ENCODE data around the gene ANKRD6.

ANKRD6 gene

DNA sequence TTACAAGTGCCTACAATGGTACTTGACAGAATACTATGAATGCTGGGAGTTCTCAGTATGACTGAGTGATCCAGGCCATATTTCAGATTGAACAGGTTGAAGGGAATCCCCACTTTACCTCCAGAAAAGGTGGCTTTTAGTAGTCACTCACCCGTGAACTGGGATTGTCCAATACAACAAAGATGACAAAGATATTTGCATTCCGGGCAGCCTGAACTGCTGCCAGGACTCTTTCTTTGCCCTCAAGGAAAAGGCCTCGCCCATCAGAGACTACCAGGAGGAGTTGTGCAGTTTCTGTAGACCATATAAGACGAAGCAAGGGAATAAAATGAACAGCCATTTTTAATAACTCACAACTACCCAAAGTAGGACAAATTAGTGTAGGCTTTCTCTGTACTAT lies 211.9 kb downstream of the ANKRD6 start:
- Mint-ChIP-seq H3K36me3 (ENCODE audit: low read depth) (peaks cover 45% of the 10 kb centered on the region), H3K9me3 (no peaks in the 10 kb centered on the region), H3K4me1 (no peaks in the 10 kb centered on the region), H3K4me3 (no peak overlapping the region), H3K27me3 (ENCODE audit: low read depth) (no peaks in the 10 kb centered on the region), H3K27ac (no peak overlapping the region)
- TF ChIP-seq, protein P1, sequence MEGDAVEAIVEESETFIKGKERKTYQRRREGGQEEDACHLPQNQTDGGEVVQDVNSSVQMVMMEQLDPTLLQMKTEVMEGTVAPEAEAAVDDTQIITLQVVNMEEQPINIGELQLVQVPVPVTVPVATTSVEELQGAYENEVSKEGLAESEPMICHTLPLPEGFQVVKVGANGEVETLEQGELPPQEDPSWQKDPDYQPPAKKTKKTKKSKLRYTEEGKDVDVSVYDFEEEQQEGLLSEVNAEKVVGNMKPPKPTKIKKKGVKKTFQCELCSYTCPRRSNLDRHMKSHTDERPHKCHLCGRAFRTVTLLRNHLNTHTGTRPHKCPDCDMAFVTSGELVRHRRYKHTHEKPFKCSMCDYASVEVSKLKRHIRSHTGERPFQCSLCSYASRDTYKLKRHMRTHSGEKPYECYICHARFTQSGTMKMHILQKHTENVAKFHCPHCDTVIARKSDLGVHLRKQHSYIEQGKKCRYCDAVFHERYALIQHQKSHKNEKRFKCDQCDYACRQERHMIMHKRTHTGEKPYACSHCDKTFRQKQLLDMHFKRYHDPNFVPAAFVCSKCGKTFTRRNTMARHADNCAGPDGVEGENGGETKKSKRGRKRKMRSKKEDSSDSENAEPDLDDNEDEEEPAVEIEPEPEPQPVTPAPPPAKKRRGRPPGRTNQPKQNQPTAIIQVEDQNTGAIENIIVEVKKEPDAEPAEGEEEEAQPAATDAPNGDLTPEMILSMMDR (IDR thresholded peaks at IDR 0.05; ENCODE audit: unreplicated experiment in 3 of 3): no peak

GRCh38 chr6:89649682-89650081 lies 216.7 kb downstream of the ANKRD6 start:
- no peaks in the 10 kb centered on the region for H3K9me3 Mint-ChIP-seq
- H3K4me3 Mint-ChIP-seq: no peak overlapping the region
- no peaks in the 10 kb centered on the region for H3K27me3 Mint-ChIP-seq (ENCODE audit: low read depth)
- no peaks in the 10 kb centered on the region for H3K4me1 Mint-ChIP-seq
- H3K36me3 Mint-ChIP-seq (ENCODE audit: low read depth): peaks cover 57% of the 10 kb centered on the region
- TF ChIP-seq, protein P1 (IDR thresholded peaks at IDR 0.05; ENCODE audit: unreplicated experiment in 3 of 3): no peak
- H3K27ac Mint-ChIP-seq: no peak overlapping the region

DNA sequence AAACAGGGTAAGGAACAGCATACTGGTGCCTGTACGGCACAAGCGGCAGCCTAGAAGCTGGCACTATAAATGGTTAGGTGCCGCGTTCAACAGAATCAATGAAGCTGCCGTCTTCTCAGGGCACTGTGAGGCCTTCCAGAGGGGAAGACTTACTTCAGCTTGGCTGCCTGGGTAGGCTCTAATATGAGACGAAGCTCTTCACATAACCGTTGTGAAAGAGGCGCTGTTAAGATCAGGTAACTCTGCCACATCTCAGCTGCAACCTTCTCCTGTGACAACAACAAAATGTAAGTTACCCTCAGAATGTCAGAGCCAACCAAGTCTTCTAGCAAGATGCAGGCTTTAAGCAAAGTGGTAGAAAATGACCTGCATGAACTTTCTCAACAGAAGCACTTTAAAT lies 217.6 kb downstream of the ANKRD6 start:
- Mint-ChIP-seq H3K4me1 (no peaks in the 10 kb centered on the region), H3K36me3 (ENCODE audit: low read depth) (peaks cover 55% of the 10 kb centered on the region), H3K27ac (no peak overlapping the region), H3K27me3 (ENCODE audit: low read depth) (no peaks in the 10 kb centered on the region), H3K4me3 (no peak overlapping the region), H3K9me3 (no peaks in the 10 kb centered on the region)
- TF ChIP-seq, protein P1 (IDR thresholded peaks at IDR 0.05; ENCODE audit: unreplicated experiment in 3 of 3): no peak

DNA sequence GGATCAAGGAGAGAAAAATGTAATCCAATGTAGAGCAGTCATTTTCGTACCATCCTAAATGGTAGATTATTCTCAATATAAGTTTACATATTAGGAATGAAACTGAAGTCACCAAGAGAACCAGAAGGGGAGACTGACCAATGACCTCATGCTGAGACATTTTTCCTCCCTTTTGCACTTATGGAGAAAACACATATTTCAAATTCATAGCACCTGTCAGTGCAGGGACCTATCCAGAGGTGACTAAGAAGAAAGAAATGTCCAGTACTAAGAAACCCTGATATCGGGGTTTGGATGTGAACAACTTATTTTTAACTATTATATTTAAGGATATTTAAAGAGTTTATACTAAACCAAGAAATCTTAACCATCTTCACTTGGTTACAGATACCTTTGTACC lies 222.2 kb downstream of the ANKRD6 start:
- Mint-ChIP-seq H3K27ac (no peak overlapping the region), H3K4me1 (no peaks in the 10 kb centered on the region), H3K9me3 (no peaks in the 10 kb centered on the region), H3K27me3 (ENCODE audit: low read depth) (no peaks in the 10 kb centered on the region), H3K36me3 (ENCODE audit: low read depth) (peaks cover 64% of the 10 kb centered on the region), H3K4me3 (no peak overlapping the region)
- TF ChIP-seq, protein P1 (IDR thresholded peaks at IDR 0.05; ENCODE audit: unreplicated experiment in 3 of 3): no peak

GRCh38 chr6:89657445-89658158 lies 224.7 kb downstream of the ANKRD6 start:
- no peaks in the 10 kb centered on the region for H3K27me3 Mint-ChIP-seq (ENCODE audit: low read depth)
- H3K4me3 Mint-ChIP-seq: no peak overlapping the region
- no peaks in the 10 kb centered on the region for H3K4me1 Mint-ChIP-seq
- TF ChIP-seq, protein P1 (IDR thresholded peaks at IDR 0.05; ENCODE audit: unreplicated experiment in 3 of 3): no peak
- H3K9me3 Mint-ChIP-seq: no peaks in the 10 kb centered on the region
- H3K27ac Mint-ChIP-seq: no peak overlapping the region
- peaks cover 65% of the 10 kb centered on the region for H3K36me3 Mint-ChIP-seq (ENCODE audit: low read depth)

DNA sequence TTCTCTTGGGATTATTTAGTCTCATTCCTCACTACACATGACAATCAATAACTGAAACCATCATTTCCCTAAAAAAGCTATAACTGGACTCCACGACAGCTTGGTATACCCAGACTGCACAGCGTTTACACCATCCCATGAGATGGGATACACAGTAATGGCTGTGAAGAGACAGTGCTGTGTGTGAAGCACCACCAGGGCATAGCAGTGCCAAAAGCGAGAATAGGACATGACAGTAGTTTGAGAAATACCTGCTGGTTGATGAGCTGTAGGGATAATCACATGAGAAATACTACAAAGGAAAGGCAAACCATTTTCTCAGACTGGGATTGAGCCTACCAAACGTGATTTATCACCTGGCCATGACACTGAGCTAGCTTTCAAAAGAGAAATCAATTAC lies 228.0 kb downstream of the ANKRD6 start:
- Mint-ChIP-seq H3K4me1 (no peaks in the 10 kb centered on the region), H3K36me3 (ENCODE audit: low read depth) (peaks cover 69% of the 10 kb centered on the region), H3K27me3 (ENCODE audit: low read depth) (no peaks in the 10 kb centered on the region), H3K4me3 (no peak overlapping the region), H3K27ac (no peak overlapping the region), H3K9me3 (no peaks in the 10 kb centered on the region)
- TF ChIP-seq, protein P1 (IDR thresholded peaks at IDR 0.05; ENCODE audit: unreplicated experiment in 3 of 3): no peak

All from nephron (organoid).